Endothelial cell of umbilical vein (primary cell): ENCODE data around the gene TMEM213. TPM values are rescaled to one million over a fixed set of nuclear protein-coding genes. Genes with fewer than 3 reads are reported as not detected.

Experiments used
- BruUV-seq: library from RNA; stranded (reverse); fragments of 400-500 nt; replicated peaks from 2 replicates; lab custom pipeline; 2021; lab: Mats Ljungman, UMichigan
- CTCF ChIA-PET: fragments of 300-600, 350-600 bp; sonication (Branson Sonifier 250); formaldehyde crosslinking; loops from one replicate; lab custom pipeline; 2021; ENCODE audit warnings: antibody characterized with exemption, inconsistent platforms; lab: Charles Lee
- POLR2A ChIA-PET: fragments of 300-600, 350-600 bp; sonication (Branson Sonifier 250); formaldehyde crosslinking; loops from one replicate; lab custom pipeline; 2021; ENCODE audit warnings: antibody characterized with exemption, inconsistent platforms; lab: Charles Lee
- DNase-seq: peaks from one replicate; pipeline ENCODE4 v3.0.0-alpha.2; 2011; ENCODE audit warnings: low read depth, low spot score
- FAIRE-seq: peaks from 2 replicates; lab custom pipeline; 2011; peaks lifted over from hg19 to GRCh38; lab: Jason Lieb, UNC
- H2AFZ ChIP-seq: 2 replicates; pipeline ENCODE4 v1.6.0; 2012; ENCODE audit warnings: low read depth, low read length, control low read depth, inconsistent platforms
- H3K27ac ChIP-seq: 2 replicates; pipeline ENCODE4 v1.5.1; 2011; ENCODE audit warnings: low read depth, mild to moderate bottlenecking, control low read depth, low read length, moderate library complexity; ENCODE audit not compliant: insufficient read depth
- H3K27me3 ChIP-seq, 2 experiments: 2 replicates each; pipeline versions ENCODE4 v1.6.0 to v1.6.1; 2011; ENCODE audit warnings: low read length in 2 of 2, mixed read lengths in 1 of 2; ENCODE audit not compliant: control insufficient read depth in 2 of 2, insufficient read depth in 2 of 2
- H3K36me3 ChIP-seq, 2 experiments: 2 replicates in 1 of 2; 3 replicates in 1 of 2; pipeline ENCODE4 v1.5.1; 2011; ENCODE audit warnings: low read length in 2 of 2, mild to moderate bottlenecking in 1 of 2, moderate library complexity in 1 of 2; ENCODE audit not compliant: control insufficient read depth in 2 of 2, insufficient read depth in 2 of 2; ENCODE audit errors: extremely low read depth in 1 of 2
- H3K4me1 ChIP-seq: 3 replicates; pipeline ENCODE4 v1.5.1; 2011; ENCODE audit warnings: mild to moderate bottlenecking, low read length; ENCODE audit not compliant: control insufficient read depth, insufficient read depth; ENCODE audit errors: extremely low read depth
- H3K4me2 ChIP-seq: 2 replicates; pipeline ENCODE4 v1.6.1; 2011; ENCODE audit warnings: low read length, control low read depth, mixed read lengths; ENCODE audit not compliant: insufficient read depth
- H3K4me3 ChIP-seq, 3 experiments: fragments of 200-600 bp in 1 of 3; sonication (generic), shearing (Covaris generic) in 1 of 3; replicated peaks in 1 of 3; 2 replicates each; pipeline ENCODE4 v1.5.1; 2011 to 2016; ENCODE audit warnings: control low read depth in 3 of 3, low read length in 3 of 3, mild to moderate bottlenecking in 2 of 3, inconsistent platforms in 1 of 3, low read depth in 1 of 3, moderate library complexity in 1 of 3; ENCODE audit not compliant: insufficient read depth in 1 of 3
- H3K79me2 ChIP-seq: 2 replicates; pipeline ENCODE4 v1.6.0; 2012; ENCODE audit warnings: low read length, inconsistent platforms; ENCODE audit not compliant: control insufficient read depth, insufficient read depth
- H3K9ac ChIP-seq: replicated peaks from 2 replicates; pipeline ENCODE3; 2011; ENCODE audit warnings: low read length, control low read depth; ENCODE audit not compliant: insufficient read depth; ENCODE audit errors: extremely low read depth
- H3K9me1 ChIP-seq: replicated peaks from 3 replicates; pipeline ENCODE4 v1.6.0; 2011; ENCODE audit warnings: mild to moderate bottlenecking, low read length; ENCODE audit not compliant: control insufficient read depth, insufficient read depth; ENCODE audit errors: extremely low read depth
- H3K9me3 ChIP-seq: replicated peaks from 2 replicates; pipeline ENCODE4 v1.5.1; 2012; ENCODE audit warnings: low read length, inconsistent platforms; ENCODE audit not compliant: control insufficient read depth, insufficient read depth
- H4K20me1 ChIP-seq: replicated peaks from 2 replicates; pipeline ENCODE3; 2011; ENCODE audit warnings: mild to moderate bottlenecking, low read length; ENCODE audit not compliant: control insufficient read depth, insufficient read depth; ENCODE audit errors: extremely low read depth
- EZH2 ChIP-seq: IDR thresholded peaks from 2 replicates; pipeline ENCODE4 v1.6.1; 2012; ENCODE audit warnings: borderline replicate concordance, low read depth, mild to moderate bottlenecking, moderate library complexity, low read length, inconsistent platforms; ENCODE audit not compliant: severe bottlenecking
- FOS ChIP-seq: IDR thresholded peaks from 2 replicates; pipeline ENCODE4 v1.6.1; 2011; ENCODE audit warnings: mild to moderate bottlenecking, low read length, moderate library complexity, borderline replicate concordance; ENCODE audit not compliant: insufficient read depth
- GATA2 ChIP-seq: IDR thresholded peaks from 2 replicates; pipeline ENCODE4 v1.7.0; 2011; ENCODE audit warnings: low read depth, mild to moderate bottlenecking, moderate library complexity, mixed read lengths, low read length; ENCODE audit not compliant: insufficient read length, insufficient read depth
- JUN ChIP-seq: IDR thresholded peaks from 2 replicates; pipeline ENCODE4 v1.6.1; 2011; ENCODE audit warnings: borderline replicate concordance, low read depth; ENCODE audit not compliant: insufficient read length, insufficient read depth
- MYC ChIP-seq: IDR thresholded peaks from one replicate; pipeline ENCODE4 v1.6.1; 2011; ENCODE audit warnings: mild to moderate bottlenecking, low read depth, low read length
- POLR2A ChIP-seq: IDR thresholded peaks from 2 replicates; pipeline ENCODE4 v1.6.1; 2012; ENCODE audit warnings: low read depth, mild to moderate bottlenecking, control low read depth, low read length
- POLR2AphosphoS5 ChIP-seq: IDR thresholded peaks from 2 replicates; pipeline ENCODE4 v1.6.1; 2012; ENCODE audit warnings: low read depth, mild to moderate bottlenecking, control low read depth, low read length, moderate library complexity; ENCODE audit not compliant: insufficient read depth
- dilution Hi-C: fragments of 300-500 bp; cut with MboI; formaldehyde crosslinking; loops from one replicate; pipeline ENCODE4 v1.15.0; 2019; ENCODE audit warnings: low sequenced_read_pairs; ENCODE audit not compliant: extremely low pct_ligation_motif_present
- intact Hi-C: fragments of 100-400 bp; cut with micrococcal nuclease; formaldehyde crosslinking; loops from one replicate; pipeline ENCODE4 v1.10.0; 2022
- polyA plus RNA-seq, 4 experiments: library from polyadenylated mRNA; depleted of rRNA in 3 of 4; stranded (reverse) in 3 of 4; unstranded in 1 of 4; fragments of >200 nt; gene quantifications; 2 replicates each; pipeline versions ENCODE4 v1.2.1 to v1.2.3, GENCODE V29; 2011 to 2012; ENCODE audit warnings: missing spikeins in 1 of 4
- total RNA-seq: library from RNA; stranded (reverse); gene quantifications from 2 replicates; pipeline ENCODE4 v1.2.3, GENCODE V29; 2021
- TF ChIP-seq, protein P1 (sequence below), 2 donors: IDR thresholded peaks; 1 replicate in 1 of 2; 2 replicates in 1 of 2; pipeline ENCODE4 v1.5.1; 2011; ENCODE audit warnings: low read length in 2 of 2, mild to moderate bottlenecking in 2 of 2, moderate library complexity in 2 of 2, control low read depth in 1 of 2, inconsistent platforms in 1 of 2, low read depth in 1 of 2; ENCODE audit not compliant: insufficient read depth in 1 of 2; ENCODE audit errors: extremely low read depth in 1 of 2
- TF ChIP-seq, protein P2 (sequence below): IDR thresholded peaks from 2 replicates; pipeline ENCODE4 v1.6.1; 2011; ENCODE audit not compliant: insufficient read depth, insufficient read length

TMEM213 gene
- total and polyA plus RNA-seq, 2 donors (not counting 3 experiments of a cell fraction or from before 2014, with no cell fraction given) = not detected

DNA sequence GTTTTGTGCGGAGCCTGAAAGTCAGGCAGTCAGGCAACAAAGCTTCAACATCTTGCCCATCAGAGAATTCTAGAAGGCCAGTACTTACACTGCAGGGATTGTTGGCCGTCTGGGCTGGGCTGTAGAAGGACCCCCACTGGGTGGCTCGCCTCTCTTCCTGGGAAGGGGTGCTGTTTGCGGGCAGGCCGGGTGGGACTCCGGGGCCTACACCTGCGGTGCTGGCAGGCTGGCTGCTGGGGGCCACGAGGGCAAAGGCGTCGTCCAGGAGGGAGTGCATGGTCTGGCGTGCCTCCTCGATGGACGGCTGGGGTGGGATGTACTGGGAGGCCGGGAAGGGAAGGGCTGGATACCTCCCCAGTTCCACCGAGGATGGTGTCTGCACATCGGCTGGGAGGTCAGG lies 63.3 kb downstream of the TMEM213 start:
- Histone ChIP-seq H3K9me3 (no peaks in the 10 kb centered on the region), H3K27me3 (no peaks in the 10 kb centered on the region)
- intact Hi-C loops = no loop called here

More for the DNA sequence above, 63.3 kb downstream of the TMEM213 start:
- no peak overlapping the region for H3K4me3 ChIP-seq
- DNase-seq (no peak), FAIRE-seq (no peak)
- H3K27ac ChIP-seq = no peak overlapping the region
- H3K9ac ChIP-seq = no peak overlapping the region
- H3K79me2 ChIP-seq = no peaks in the 10 kb centered on the region
- H2AFZ ChIP-seq = no peak overlapping the region
- ChIA-PET POLR2A (no interaction called here), CTCF (no interaction called here)
- dilution Hi-C loops = no loop called here
- H3K9me1 ChIP-seq = no peaks in the 10 kb centered on the region
- H3K4me2 ChIP-seq = no peak overlapping the region
- no peaks in the 10 kb centered on the region for H4K20me1 ChIP-seq
- H3K4me1 ChIP-seq = no peaks in the 10 kb centered on the region
- no TSS peak for BruUV-seq
- H3K36me3 ChIP-seq = peaks cover 0 to 6% of the 10 kb centered on the region in 2 experiments
- TF ChIP-seq JUN (no peak), GATA2 (no peak), POLR2A (no peak), MYC (no peak), POLR2AphosphoS5 (no peak), FOS (no peak), EZH2 (no peak)
- TF ChIP-seq, protein P1, sequence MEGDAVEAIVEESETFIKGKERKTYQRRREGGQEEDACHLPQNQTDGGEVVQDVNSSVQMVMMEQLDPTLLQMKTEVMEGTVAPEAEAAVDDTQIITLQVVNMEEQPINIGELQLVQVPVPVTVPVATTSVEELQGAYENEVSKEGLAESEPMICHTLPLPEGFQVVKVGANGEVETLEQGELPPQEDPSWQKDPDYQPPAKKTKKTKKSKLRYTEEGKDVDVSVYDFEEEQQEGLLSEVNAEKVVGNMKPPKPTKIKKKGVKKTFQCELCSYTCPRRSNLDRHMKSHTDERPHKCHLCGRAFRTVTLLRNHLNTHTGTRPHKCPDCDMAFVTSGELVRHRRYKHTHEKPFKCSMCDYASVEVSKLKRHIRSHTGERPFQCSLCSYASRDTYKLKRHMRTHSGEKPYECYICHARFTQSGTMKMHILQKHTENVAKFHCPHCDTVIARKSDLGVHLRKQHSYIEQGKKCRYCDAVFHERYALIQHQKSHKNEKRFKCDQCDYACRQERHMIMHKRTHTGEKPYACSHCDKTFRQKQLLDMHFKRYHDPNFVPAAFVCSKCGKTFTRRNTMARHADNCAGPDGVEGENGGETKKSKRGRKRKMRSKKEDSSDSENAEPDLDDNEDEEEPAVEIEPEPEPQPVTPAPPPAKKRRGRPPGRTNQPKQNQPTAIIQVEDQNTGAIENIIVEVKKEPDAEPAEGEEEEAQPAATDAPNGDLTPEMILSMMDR (IDR thresholded peaks at IDR 0.05; ENCODE audit: extremely low read depth in 1 of 2, insufficient read depth in 1 of 2, low read depth in 1 of 2, low read length in 2 of 2) = no peak
- TF ChIP-seq, protein P2, sequence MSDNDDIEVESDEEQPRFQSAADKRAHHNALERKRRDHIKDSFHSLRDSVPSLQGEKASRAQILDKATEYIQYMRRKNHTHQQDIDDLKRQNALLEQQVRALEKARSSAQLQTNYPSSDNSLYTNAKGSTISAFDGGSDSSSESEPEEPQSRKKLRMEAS = no peak
